H9 (cell line): ENCODE measurements around the gene YBX1. TPM values are rescaled to one million over a fixed set of nuclear protein-coding genes. Genes with fewer than 3 reads are reported as not detected.
A peak's percentile ranks its signal among the peaks of the same experiment; 100 is the strongest.

Experiments
- DNase-seq: peaks from one replicate; pipeline ENCODE4 v3.0.0-alpha.2; 2017
- H2AFZ ChIP-seq: one replicate; pipeline ENCODE4 v1.6.1; 2013; ENCODE audit warnings: mild to moderate bottlenecking, low read length, control low read depth, moderate library complexity
- H2AK5ac ChIP-seq: 2 replicates; pipeline ENCODE4 v1.6.1; 2013; ENCODE audit warnings: low read length, control low read depth, mixed read lengths; ENCODE audit not compliant: insufficient read length
- H2BK120ac ChIP-seq: one replicate; pipeline ENCODE4 v1.6.1; 2013; ENCODE audit warnings: low read depth, mild to moderate bottlenecking, low read length, control low read depth, inconsistent platforms; ENCODE audit not compliant: poor library complexity, severe bottlenecking
- H2BK12ac ChIP-seq: 2 replicates; pipeline ENCODE4 v1.6.1; 2013; ENCODE audit warnings: low read length, control low read depth, mixed read lengths, low read depth; ENCODE audit not compliant: insufficient read length
- H2BK15ac ChIP-seq: 2 replicates; pipeline ENCODE4 v1.6.1; 2013; ENCODE audit warnings: low read depth, low read length, control low read depth
- H2BK20ac ChIP-seq: one replicate; pipeline ENCODE4 v1.6.1; 2013; ENCODE audit warnings: low read depth, mild to moderate bottlenecking, low read length, control low read depth, inconsistent platforms; ENCODE audit not compliant: poor library complexity, severe bottlenecking
- H2BK5ac ChIP-seq: 2 replicates; pipeline ENCODE4 v1.6.1; 2013; ENCODE audit warnings: low read length, control low read depth, mixed read lengths; ENCODE audit not compliant: insufficient read length
- H3K14ac ChIP-seq: 2 replicates; pipeline ENCODE4 v1.6.1; 2013; ENCODE audit warnings: low read length, control low read depth; ENCODE audit not compliant: insufficient read depth
- H3K18ac ChIP-seq: 2 replicates; pipeline ENCODE4 v1.6.1; 2013; ENCODE audit warnings: low read depth, mild to moderate bottlenecking, mixed read lengths, low read length, control low read depth; ENCODE audit not compliant: insufficient read length
- H3K23ac ChIP-seq: 2 replicates; pipeline ENCODE4 v1.6.1; 2013; ENCODE audit warnings: low read length, control low read depth, mixed read lengths, low read depth; ENCODE audit not compliant: insufficient read length
- H3K23me2 ChIP-seq: 2 replicates; pipeline ENCODE4 v1.6.1; 2013; ENCODE audit warnings: low read depth, mild to moderate bottlenecking, mixed read lengths, low read length, control low read depth; ENCODE audit not compliant: insufficient read length, poor library complexity, severe bottlenecking
- H3K27ac ChIP-seq: 2 replicates; pipeline ENCODE4 v1.5.1; 2013; ENCODE audit warnings: low read length, control low read depth, mixed read lengths, low read depth; ENCODE audit not compliant: insufficient read length
- H3K27me3 ChIP-seq: 2 replicates; pipeline ENCODE4 v1.6.1; 2013; ENCODE audit warnings: low read length, control low read depth, inconsistent platforms; ENCODE audit not compliant: insufficient read depth
- H3K4ac ChIP-seq: 2 replicates; pipeline ENCODE4 v1.6.1; 2013; ENCODE audit warnings: low read depth, mild to moderate bottlenecking, control low read depth, inconsistent platforms, low read length, moderate library complexity
- H3K4me1 ChIP-seq: 2 replicates; pipeline ENCODE4 v1.6.1; 2013; ENCODE audit warnings: low read length, control low read depth, inconsistent platforms; ENCODE audit not compliant: insufficient read depth
- H3K4me2 ChIP-seq: 2 replicates; pipeline ENCODE4 v1.6.1; 2013; ENCODE audit warnings: low read length, control low read depth, mixed read lengths; ENCODE audit not compliant: insufficient read length, insufficient read depth
- H3K56ac ChIP-seq: 2 replicates; pipeline ENCODE4 v1.6.1; 2013; ENCODE audit warnings: low read depth, mild to moderate bottlenecking, mixed read lengths, low read length, control low read depth; ENCODE audit not compliant: insufficient read length
- H3K79me1 ChIP-seq: 2 replicates; pipeline ENCODE4 v1.6.1; 2013; ENCODE audit warnings: low read depth, mild to moderate bottlenecking, moderate library complexity, low read length, control low read depth, inconsistent platforms; ENCODE audit not compliant: insufficient read depth, poor library complexity, severe bottlenecking
- H3K79me2 ChIP-seq: 2 replicates; pipeline ENCODE4 v1.6.1; 2013; ENCODE audit warnings: low read length, control low read depth, inconsistent platforms; ENCODE audit not compliant: insufficient read depth
- H3K9ac ChIP-seq: 2 replicates; pipeline ENCODE4 v1.6.1; 2013; ENCODE audit warnings: low read length, control low read depth, mixed read lengths; ENCODE audit not compliant: insufficient read length; ENCODE audit errors: extremely low read depth
- H3K9me3 ChIP-seq: one replicate; pipeline ENCODE4 v1.6.1; 2013; ENCODE audit warnings: low read depth, low read length, inconsistent platforms; ENCODE audit not compliant: control insufficient read depth
- H3T11ph ChIP-seq: one replicate; pipeline ENCODE4 v1.6.1; 2013; ENCODE audit warnings: mild to moderate bottlenecking, low read length, control low read depth, inconsistent platforms
- H4K20me1 ChIP-seq: one replicate; pipeline ENCODE4 v1.6.1; 2013; ENCODE audit not compliant: control insufficient read depth, insufficient read length, insufficient read depth
- H4K5ac ChIP-seq: 2 replicates; pipeline ENCODE4 v1.6.1; 2013; ENCODE audit warnings: low read depth, mild to moderate bottlenecking, mixed read lengths, low read length, control low read depth; ENCODE audit not compliant: insufficient read length
- H4K8ac ChIP-seq: replicated peaks from 2 replicates; pipeline ENCODE4 v1.6.1; 2013; ENCODE audit warnings: low read length, control low read depth, mixed read lengths, low read depth; ENCODE audit not compliant: insufficient read length
- H4K91ac ChIP-seq: 2 replicates; pipeline ENCODE4 v1.6.1; 2013; ENCODE audit warnings: low read depth, mild to moderate bottlenecking, moderate library complexity, mixed read lengths, low read length, control low read depth; ENCODE audit not compliant: insufficient read length
- H3K27ac Mint-ChIP-seq, 3 experiments: 2 replicates in 2 of 3; 3 replicates in 1 of 3; pipeline ENCODE4 v1.8.0; 2020 to 2021; ENCODE audit warnings: mixed read lengths in 3 of 3, mild to moderate bottlenecking in 1 of 3, moderate library complexity in 1 of 3
- H3K27me3 Mint-ChIP-seq: 2 replicates; pipeline ENCODE4 v1.8.0; 2021; ENCODE audit warnings: low read depth, mild to moderate bottlenecking, moderate library complexity, mixed read lengths
- H3K36me3 Mint-ChIP-seq, 3 experiments: 2 replicates in 2 of 3; 3 replicates in 1 of 3; pipeline ENCODE4 v1.8.0; 2020 to 2021; ENCODE audit warnings: low read depth in 3 of 3, mixed read lengths in 3 of 3; ENCODE audit not compliant: insufficient read depth in 1 of 3
- H3K4me1 Mint-ChIP-seq, 2 experiments: 2 replicates each; pipeline ENCODE4 v1.8.0; 2020; ENCODE audit warnings: mixed read lengths in 2 of 2
- H3K4me3 Mint-ChIP-seq, 2 experiments: 2 replicates in 1 of 2; 3 replicates in 1 of 2; pipeline ENCODE4 v1.8.0; 2020 to 2021; ENCODE audit warnings: mild to moderate bottlenecking in 2 of 2, mixed read lengths in 2 of 2, moderate library complexity in 1 of 2
- H3K9me3 Mint-ChIP-seq, 2 experiments: 2 replicates in 1 of 2; 3 replicates in 1 of 2; pipeline ENCODE4 v1.8.0; 2020; ENCODE audit warnings: mild to moderate bottlenecking in 2 of 2, mixed read lengths in 2 of 2, moderate library complexity in 1 of 2
- WGBS: extraction: QIAGEN DNeasy Blood & Tissue Kit; methylation state at CpG from one replicate; pipeline ENCODE4 v1.1.7; 2013; ENCODE audit warnings: missing lambda C conversion rate, low lambda C conversion rate, mixed read lengths; ENCODE audit not compliant: insufficient read length; ENCODE audit errors: extremely low coverage; 5-methylcytosine and 5-hydroxymethylcytosine counted together
- total RNA-seq: library from RNA; stranded (reverse); gene quantifications from 2 replicates; pipeline ENCODE4 v1.2.1, GENCODE V29; 2021
- TF ChIP-seq, protein P1 (sequence below): fragments of 200-600 bp; sonication (generic); conservative IDR thresholded peaks from 3 replicates; pipeline ENCODE4 v1.8.0; 2021; ENCODE audit warnings: antibody characterized with exemption, mild to moderate bottlenecking

YBX1 gene
- total RNA-seq, 1 experiment from 2014 or later, result 1,019 TPM

DNA sequence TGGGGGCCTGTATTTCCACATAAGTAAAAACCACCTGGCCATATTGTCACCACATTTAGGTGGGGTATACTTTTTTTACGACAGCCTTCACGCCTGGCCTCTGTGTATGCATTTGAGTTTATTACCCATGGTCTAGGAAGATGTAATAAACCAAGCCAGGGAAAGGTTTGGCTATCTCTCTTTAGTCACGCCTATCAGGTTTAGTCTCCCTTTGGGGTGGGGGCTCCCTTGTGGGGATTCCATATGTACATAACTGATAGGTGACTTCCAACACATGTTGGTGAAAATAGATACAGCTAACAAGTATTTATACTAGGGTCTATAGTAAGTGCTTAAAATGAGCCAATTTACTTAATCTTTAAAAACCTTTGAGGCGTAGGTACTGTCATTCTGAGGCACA, 4.2 kb downstream of the YBX1 start:
- Mint-ChIP-seq H3K4me1 (peaks cover 61 to 69% of the 10 kb centered on the region in 2 experiments), H3K27ac (no peak overlapping the region), H3K9me3 (no peaks in the 10 kb centered on the region), H3K36me3 (peaks cover 29 to 49% (median 47%) of the 10 kb centered on the region in 3 experiments), H3K27me3 (no peaks in the 10 kb centered on the region), H3K4me3 (peak overlapping the region; percentile 34 to 38; a peak in 3 of 5 replicates)
- Histone ChIP-seq H4K20me1 (no peaks in the 10 kb centered on the region), H4K91ac (no peak overlapping the region), H3K9ac (no peak overlapping the region), H3K23me2 (peaks cover 8% of the 10 kb centered on the region), H2BK120ac (no peak overlapping the region), H3K79me2 (peaks cover 81% of the 10 kb centered on the region), H2BK15ac (no peak overlapping the region), H3K56ac (no peak overlapping the region), H2AK5ac (no peak overlapping the region), H3K14ac (no peak overlapping the region), H3K4ac (no peak overlapping the region), H3K9me3 (no peaks in the 10 kb centered on the region), H3K27ac (no peak overlapping the region), H3K18ac (no peak overlapping the region), H2AFZ (no peak overlapping the region), H2BK12ac (no peak overlapping the region), H3K4me2 (peak overlapping the region; percentile 29), H4K8ac (no peak overlapping the region), H3K79me1 (no peaks in the 10 kb centered on the region), H3K27me3 (no peaks in the 10 kb centered on the region), H3T11ph (no peak overlapping the region), H2BK5ac (no peak overlapping the region), H3K4me1 (peaks cover 2% of the 10 kb centered on the region), H2BK20ac (no peak overlapping the region), H4K5ac (no peak overlapping the region), H3K23ac (no peak overlapping the region)
- TF ChIP-seq, protein P1, sequence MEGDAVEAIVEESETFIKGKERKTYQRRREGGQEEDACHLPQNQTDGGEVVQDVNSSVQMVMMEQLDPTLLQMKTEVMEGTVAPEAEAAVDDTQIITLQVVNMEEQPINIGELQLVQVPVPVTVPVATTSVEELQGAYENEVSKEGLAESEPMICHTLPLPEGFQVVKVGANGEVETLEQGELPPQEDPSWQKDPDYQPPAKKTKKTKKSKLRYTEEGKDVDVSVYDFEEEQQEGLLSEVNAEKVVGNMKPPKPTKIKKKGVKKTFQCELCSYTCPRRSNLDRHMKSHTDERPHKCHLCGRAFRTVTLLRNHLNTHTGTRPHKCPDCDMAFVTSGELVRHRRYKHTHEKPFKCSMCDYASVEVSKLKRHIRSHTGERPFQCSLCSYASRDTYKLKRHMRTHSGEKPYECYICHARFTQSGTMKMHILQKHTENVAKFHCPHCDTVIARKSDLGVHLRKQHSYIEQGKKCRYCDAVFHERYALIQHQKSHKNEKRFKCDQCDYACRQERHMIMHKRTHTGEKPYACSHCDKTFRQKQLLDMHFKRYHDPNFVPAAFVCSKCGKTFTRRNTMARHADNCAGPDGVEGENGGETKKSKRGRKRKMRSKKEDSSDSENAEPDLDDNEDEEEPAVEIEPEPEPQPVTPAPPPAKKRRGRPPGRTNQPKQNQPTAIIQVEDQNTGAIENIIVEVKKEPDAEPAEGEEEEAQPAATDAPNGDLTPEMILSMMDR, result no peak
- no peak for DNase-seq
- WGBS, result no CpG with 5 or more reads among the region's 4 CpGs
